ENCODE data around the gene ANKRD55.

DNA sequence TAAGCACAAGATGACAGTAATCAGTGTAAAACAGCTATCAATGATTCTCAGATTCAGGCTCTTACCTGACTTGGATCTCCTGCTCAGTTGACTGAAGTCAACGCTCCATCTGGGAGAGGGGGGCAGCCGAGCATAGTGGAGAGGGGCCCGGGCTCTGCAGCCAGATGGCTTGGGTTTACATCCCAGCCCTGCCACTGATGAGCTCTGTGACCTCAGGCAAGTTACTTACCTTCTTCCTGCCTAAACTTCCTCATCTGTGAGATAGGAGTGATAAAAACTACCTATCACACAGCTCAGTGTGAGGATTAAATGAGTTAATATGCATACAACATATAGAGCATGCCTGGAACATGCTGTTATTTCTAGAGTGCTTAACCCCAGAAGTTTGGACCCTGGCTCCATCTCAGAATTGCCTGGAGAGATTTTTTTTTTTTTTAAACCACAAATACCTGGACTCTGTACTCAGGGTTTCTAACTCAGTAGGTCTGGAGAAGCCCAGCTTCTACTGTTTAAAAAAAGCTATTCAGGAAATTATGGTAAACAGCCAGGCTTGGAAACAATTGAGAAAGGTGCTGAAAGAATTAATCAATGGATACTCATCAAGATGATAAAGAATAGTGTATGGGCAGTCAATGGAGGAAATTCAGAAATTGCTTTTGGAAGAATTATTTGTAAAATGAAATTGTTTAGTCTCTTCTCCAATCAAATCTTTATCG lies 72.2 kb downstream of the ANKRD55 start:
- TF ChIP-seq, protein P1, sequence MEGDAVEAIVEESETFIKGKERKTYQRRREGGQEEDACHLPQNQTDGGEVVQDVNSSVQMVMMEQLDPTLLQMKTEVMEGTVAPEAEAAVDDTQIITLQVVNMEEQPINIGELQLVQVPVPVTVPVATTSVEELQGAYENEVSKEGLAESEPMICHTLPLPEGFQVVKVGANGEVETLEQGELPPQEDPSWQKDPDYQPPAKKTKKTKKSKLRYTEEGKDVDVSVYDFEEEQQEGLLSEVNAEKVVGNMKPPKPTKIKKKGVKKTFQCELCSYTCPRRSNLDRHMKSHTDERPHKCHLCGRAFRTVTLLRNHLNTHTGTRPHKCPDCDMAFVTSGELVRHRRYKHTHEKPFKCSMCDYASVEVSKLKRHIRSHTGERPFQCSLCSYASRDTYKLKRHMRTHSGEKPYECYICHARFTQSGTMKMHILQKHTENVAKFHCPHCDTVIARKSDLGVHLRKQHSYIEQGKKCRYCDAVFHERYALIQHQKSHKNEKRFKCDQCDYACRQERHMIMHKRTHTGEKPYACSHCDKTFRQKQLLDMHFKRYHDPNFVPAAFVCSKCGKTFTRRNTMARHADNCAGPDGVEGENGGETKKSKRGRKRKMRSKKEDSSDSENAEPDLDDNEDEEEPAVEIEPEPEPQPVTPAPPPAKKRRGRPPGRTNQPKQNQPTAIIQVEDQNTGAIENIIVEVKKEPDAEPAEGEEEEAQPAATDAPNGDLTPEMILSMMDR (IDR thresholded peaks at IDR 0.05), result no peak
- TF ChIP-seq POLR2A (IDR thresholded peaks at IDR 0.05), result no peak
- TF ChIP-seq POLR2AphosphoS5 (IDR thresholded peaks at IDR 0.05), result no peak
- TF ChIP-seq EP300 (IDR thresholded peaks at IDR 0.05), result no peak
